GM12878 (cell line): ENCODE measurements around the gene SFT2D3. TPM values are rescaled to one million over a fixed set of nuclear protein-coding genes. Genes with fewer than 3 reads are reported as not detected.

Experiments
- CREB1 ChIP-seq: IDR thresholded peaks from 2 replicates; pipeline ENCODE4 v1.6.1; 2012; ENCODE audit warnings: low read depth, mild to moderate bottlenecking, inconsistent platforms
- IKZF1 ChIP-seq: fragments of 450-650 bp; conservative IDR thresholded peaks from 2 replicates; pipeline ENCODE4 v1.6.1; 2017; ENCODE audit warnings: antibody characterized with exemption, mild to moderate bottlenecking
- NR2C1 ChIP-seq: fragments of 450-650 bp; IDR thresholded peaks from 2 replicates; pipeline ENCODE4 v1.6.1; 2017; ENCODE audit warnings: antibody characterized with exemption, mild to moderate bottlenecking, moderate library complexity
- NR2F1 ChIP-seq: fragments of 450-650 bp; conservative IDR thresholded peaks from 2 replicates; pipeline ENCODE4 v1.6.1; 2017; ENCODE audit warnings: mild to moderate bottlenecking
- POU2F2 ChIP-seq: IDR thresholded peaks from 3 replicates; pipeline ENCODE4 v1.6.1; 2011; ENCODE audit warnings: low read depth, mild to moderate bottlenecking, low read length, borderline replicate concordance
- TCF3 ChIP-seq: IDR thresholded peaks from 2 replicates; pipeline ENCODE4 v1.6.1; 2012; ENCODE audit warnings: low read depth, mild to moderate bottlenecking, low read length, borderline replicate concordance; ENCODE audit not compliant: insufficient read depth
- polyA plus RNA-seq, 11 experiments: library from polyadenylated mRNA; depleted of rRNA in 4 of 11; unstranded in 6 of 11; stranded (reverse) in 5 of 11; fragments of >200 nt; fragmentation: Nextera tagmentation in 4 of 11; fragmentation: Illumina TruSeq in 1 of 11; extraction: Ambion mirVana in 4 of 11; extraction: Trizol in 1 of 11; gene quantifications; 1 replicate in 1 of 11; 2 replicates in 10 of 11; pipeline versions ENCODE4 v1.2.1 to v1.2.3, GENCODE V29; 2011 to 2016; ENCODE audit warnings: inconsistent platforms in 2 of 11, missing spikeins in 2 of 11, low read depth in 1 of 11
- total RNA-seq, 4 experiments: library from RNA; depleted of rRNA in 3 of 4; stranded (reverse); fragments of >200 nt in 3 of 4; fragmentation: Illumina TruSeq in 1 of 4; extraction: Trizol in 1 of 4; gene quantifications; 2 replicates each; pipeline versions ENCODE4 v1.2.1 to v1.2.3, GENCODE V29; 2013 to 2021
- TF ChIP-seq, protein P1 (sequence below): IDR thresholded peaks from 2 replicates; pipeline ENCODE4 v1.6.1; 2012; ENCODE audit warnings: low read length, inconsistent platforms
- TF ChIP-seq, protein P2 (sequence below): IDR thresholded peaks from 2 replicates; pipeline ENCODE4 v1.6.1; 2011; ENCODE audit warnings: borderline replicate concordance, low read depth, mild to moderate bottlenecking, moderate library complexity, mixed read lengths, low read length; ENCODE audit not compliant: insufficient read depth; ENCODE audit errors: extremely low read length
- TF ChIP-seq, protein P3 (sequence below): IDR thresholded peaks from 2 replicates; pipeline ENCODE4 v1.6.1; 2012; ENCODE audit warnings: low read depth, low read length, improper control_type of control experiment
- TF ChIP-seq, protein P4 (sequence below): IDR thresholded peaks from 2 replicates; pipeline ENCODE4 v1.6.1; 2012; ENCODE audit warnings: improper control_type of control experiment, low read depth, low read length; ENCODE audit not compliant: insufficient replicate concordance

Gene SFT2D3
- total and polyA plus RNA-seq, 10 of the 15 experiments (the other 5 are each of a cell fraction or from before 2014, with no cell fraction given) = 4.2 to 8.4 (median 6.6) TPM; not detected in 4

DNA sequence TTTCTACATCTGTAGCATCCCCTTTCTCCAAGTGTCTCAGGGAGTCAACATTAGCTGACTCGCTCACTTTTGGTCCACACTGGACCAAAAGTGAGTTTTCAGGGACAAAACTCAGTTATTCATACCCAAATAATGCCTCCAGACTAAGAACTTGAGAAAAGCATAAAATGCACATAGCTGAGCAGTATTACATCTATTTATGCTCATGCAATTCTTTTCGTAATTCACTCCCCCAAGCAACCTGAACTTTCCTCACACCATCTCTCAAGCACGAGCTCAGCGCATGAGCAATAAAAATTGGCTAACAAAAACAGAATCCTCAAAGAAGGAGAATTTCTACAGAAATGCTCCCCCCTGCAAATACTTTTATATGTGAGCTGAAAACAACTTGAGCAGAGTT lies 17.0 kb downstream of the SFT2D3 start (continued):
- TF ChIP-seq CREB1 (no peak), IKZF1 (no peak), NR2F1 (no peak), TCF3 (no peak), POU2F2 (no peak), NR2C1 (no peak)
- TF ChIP-seq, protein P1, sequence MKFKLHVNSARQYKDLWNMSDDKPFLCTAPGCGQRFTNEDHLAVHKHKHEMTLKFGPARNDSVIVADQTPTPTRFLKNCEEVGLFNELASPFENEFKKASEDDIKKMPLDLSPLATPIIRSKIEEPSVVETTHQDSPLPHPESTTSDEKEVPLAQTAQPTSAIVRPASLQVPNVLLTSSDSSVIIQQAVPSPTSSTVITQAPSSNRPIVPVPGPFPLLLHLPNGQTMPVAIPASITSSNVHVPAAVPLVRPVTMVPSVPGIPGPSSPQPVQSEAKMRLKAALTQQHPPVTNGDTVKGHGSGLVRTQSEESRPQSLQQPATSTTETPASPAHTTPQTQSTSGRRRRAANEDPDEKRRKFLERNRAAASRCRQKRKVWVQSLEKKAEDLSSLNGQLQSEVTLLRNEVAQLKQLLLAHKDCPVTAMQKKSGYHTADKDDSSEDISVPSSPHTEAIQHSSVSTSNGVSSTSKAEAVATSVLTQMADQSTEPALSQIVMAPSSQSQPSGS = no peak
- TF ChIP-seq, protein P2, sequence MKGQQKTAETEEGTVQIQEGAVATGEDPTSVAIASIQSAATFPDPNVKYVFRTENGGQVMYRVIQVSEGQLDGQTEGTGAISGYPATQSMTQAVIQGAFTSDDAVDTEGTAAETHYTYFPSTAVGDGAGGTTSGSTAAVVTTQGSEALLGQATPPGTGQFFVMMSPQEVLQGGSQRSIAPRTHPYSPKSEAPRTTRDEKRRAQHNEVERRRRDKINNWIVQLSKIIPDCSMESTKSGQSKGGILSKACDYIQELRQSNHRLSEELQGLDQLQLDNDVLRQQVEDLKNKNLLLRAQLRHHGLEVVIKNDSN = no peak
- TF ChIP-seq, protein P3, sequence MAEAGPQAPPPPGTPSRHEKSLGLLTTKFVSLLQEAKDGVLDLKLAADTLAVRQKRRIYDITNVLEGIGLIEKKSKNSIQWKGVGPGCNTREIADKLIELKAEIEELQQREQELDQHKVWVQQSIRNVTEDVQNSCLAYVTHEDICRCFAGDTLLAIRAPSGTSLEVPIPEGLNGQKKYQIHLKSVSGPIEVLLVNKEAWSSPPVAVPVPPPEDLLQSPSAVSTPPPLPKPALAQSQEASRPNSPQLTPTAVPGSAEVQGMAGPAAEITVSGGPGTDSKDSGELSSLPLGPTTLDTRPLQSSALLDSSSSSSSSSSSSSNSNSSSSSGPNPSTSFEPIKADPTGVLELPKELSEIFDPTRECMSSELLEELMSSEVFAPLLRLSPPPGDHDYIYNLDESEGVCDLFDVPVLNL = no peak
- TF ChIP-seq, protein P4, sequence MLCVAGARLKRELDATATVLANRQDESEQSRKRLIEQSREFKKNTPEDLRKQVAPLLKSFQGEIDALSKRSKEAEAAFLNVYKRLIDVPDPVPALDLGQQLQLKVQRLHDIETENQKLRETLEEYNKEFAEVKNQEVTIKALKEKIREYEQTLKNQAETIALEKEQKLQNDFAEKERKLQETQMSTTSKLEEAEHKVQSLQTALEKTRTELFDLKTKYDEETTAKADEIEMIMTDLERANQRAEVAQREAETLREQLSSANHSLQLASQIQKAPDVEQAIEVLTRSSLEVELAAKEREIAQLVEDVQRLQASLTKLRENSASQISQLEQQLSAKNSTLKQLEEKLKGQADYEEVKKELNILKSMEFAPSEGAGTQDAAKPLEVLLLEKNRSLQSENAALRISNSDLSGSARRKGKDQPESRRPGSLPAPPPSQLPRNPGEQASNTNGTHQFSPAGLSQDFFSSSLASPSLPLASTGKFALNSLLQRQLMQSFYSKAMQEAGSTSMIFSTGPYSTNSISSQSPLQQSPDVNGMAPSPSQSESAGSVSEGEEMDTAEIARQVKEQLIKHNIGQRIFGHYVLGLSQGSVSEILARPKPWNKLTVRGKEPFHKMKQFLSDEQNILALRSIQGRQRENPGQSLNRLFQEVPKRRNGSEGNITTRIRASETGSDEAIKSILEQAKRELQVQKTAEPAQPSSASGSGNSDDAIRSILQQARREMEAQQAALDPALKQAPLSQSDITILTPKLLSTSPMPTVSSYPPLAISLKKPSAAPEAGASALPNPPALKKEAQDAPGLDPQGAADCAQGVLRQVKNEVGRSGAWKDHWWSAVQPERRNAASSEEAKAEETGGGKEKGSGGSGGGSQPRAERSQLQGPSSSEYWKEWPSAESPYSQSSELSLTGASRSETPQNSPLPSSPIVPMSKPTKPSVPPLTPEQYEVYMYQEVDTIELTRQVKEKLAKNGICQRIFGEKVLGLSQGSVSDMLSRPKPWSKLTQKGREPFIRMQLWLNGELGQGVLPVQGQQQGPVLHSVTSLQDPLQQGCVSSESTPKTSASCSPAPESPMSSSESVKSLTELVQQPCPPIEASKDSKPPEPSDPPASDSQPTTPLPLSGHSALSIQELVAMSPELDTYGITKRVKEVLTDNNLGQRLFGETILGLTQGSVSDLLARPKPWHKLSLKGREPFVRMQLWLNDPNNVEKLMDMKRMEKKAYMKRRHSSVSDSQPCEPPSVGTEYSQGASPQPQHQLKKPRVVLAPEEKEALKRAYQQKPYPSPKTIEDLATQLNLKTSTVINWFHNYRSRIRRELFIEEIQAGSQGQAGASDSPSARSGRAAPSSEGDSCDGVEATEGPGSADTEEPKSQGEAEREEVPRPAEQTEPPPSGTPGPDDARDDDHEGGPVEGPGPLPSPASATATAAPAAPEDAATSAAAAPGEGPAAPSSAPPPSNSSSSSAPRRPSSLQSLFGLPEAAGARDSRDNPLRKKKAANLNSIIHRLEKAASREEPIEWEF = no peak
